NB4 (cell line): ENCODE measurements around the gene CLINT1.

ENCODE experiments used
- DNase-seq: peaks from one replicate; pipeline ENCODE4 v3.0.0; 2010; ENCODE audit warnings: low read depth
- H3K4me3 ChIP-seq: one replicate; pipeline ENCODE4 v1.5.1; 2011; ENCODE audit warnings: mild to moderate bottlenecking, low read depth, low read length, moderate library complexity
- CTCF ChIP-seq: IDR thresholded peaks from one replicate; pipeline ENCODE4 v1.5.1; 2012; ENCODE audit warnings: low read depth, low read length
- MAX ChIP-seq: IDR thresholded peaks from 2 replicates; pipeline ENCODE4 v1.6.1; 2011; ENCODE audit warnings: low read depth, low read length
- MYC ChIP-seq: IDR thresholded peaks from 2 replicates; pipeline ENCODE4 v1.6.1; 2011; ENCODE audit warnings: low read depth, low read length
- POLR2A ChIP-seq: IDR thresholded peaks from 2 replicates; pipeline ENCODE4 v1.6.1; 2011; ENCODE audit warnings: mild to moderate bottlenecking; ENCODE audit not compliant: insufficient read length; ENCODE audit errors: extremely low read depth

CLINT1 gene

GRCh38 chr5:157900644-157901043 lies 41.7 kb upstream of the CLINT1 start:
- TF ChIP-seq MAX (no peak), CTCF (no peak), MYC (no peak)
- DNase-seq, result no peak
- no peak overlapping the region for H3K4me3 ChIP-seq

- TF ChIP-seq POLR2A, result no peak
- TF ChIP-seq CTCF, result no peak
- TF ChIP-seq MAX, result no peak
- TF ChIP-seq MYC, result no peak
- DNase-seq, result no peak
- H3K4me3 ChIP-seq, result no peak overlapping the region
Measured at GRCh38 chr5:157893611-157894010, 34.7 kb upstream of the CLINT1 start.

GRCh38 chr5:157892974-157893373 lies 34.0 kb upstream of the CLINT1 start:
- no peak for TF ChIP-seq MYC
- TF ChIP-seq CTCF, result no peak
- no peak for TF ChIP-seq MAX
- no peak for TF ChIP-seq POLR2A
- DNase-seq, result no peak
- no peak overlapping the region for H3K4me3 ChIP-seq

GRCh38 chr5:157890836-157891597 lies 32.1 kb upstream of the CLINT1 start:
- H3K4me3 ChIP-seq, result no peak overlapping the region
- DNase-seq, result no peak
- TF ChIP-seq CTCF, result no peak
- no peak for TF ChIP-seq POLR2A
- TF ChIP-seq MAX, result no peak
- no peak for TF ChIP-seq MYC

GRCh38 chr5:157888814-157889532 lies 30.0 kb upstream of the CLINT1 start:
- no peak for TF ChIP-seq MYC
- no peak for TF ChIP-seq POLR2A
- no peak for TF ChIP-seq MAX
- no peak for TF ChIP-seq CTCF
- H3K4me3 ChIP-seq, result no peak overlapping the region
- no peak for DNase-seq
